ENCODE measurements around the gene DPF3. TPM values are rescaled to one million over a fixed set of nuclear protein-coding genes. Genes with fewer than 3 reads are reported as not detected.

DPF3 gene
- total RNA-seq, 6 experiments from 2014 or later: 4.1 to 6.6 (median 5.4) TPM

DNA sequence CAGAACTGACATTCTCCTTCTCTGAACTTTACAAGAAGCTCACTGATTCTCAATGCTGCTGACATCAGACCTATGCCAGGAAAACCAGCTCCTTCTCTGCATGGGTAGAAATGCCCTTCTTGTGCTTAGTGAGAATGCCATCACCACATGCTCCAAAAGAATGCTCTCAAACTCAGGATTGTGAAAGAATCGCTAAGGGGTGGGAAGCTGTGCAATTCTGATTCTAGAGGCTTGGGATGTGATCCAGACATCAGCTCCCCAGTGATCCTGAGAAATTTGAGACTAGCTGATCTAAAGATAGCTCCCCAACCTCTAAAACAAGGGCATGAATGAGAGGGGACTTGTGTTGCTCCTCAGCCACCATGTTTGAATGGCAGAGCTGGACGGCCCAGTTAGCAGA is 113.2 kb downstream of the DPF3 start:
- Mint-ChIP-seq H3K4me1 (ENCODE audit: low read depth) (peaks cover 37% of the 10 kb centered on the region), H3K27me3 (ENCODE audit: insufficient read depth) (peaks cover 1% of the 10 kb centered on the region), H3K27ac (peak overlapping the region; percentile 85), H3K4me3 (peak overlapping the region; percentile 63), H3K36me3 (ENCODE audit: low read depth) (peaks cover 22% of the 10 kb centered on the region), H3K9me3 (no peaks in the 10 kb centered on the region)
- peak; percentile 49 for DNase-seq
- TF ChIP-seq, protein P1, sequence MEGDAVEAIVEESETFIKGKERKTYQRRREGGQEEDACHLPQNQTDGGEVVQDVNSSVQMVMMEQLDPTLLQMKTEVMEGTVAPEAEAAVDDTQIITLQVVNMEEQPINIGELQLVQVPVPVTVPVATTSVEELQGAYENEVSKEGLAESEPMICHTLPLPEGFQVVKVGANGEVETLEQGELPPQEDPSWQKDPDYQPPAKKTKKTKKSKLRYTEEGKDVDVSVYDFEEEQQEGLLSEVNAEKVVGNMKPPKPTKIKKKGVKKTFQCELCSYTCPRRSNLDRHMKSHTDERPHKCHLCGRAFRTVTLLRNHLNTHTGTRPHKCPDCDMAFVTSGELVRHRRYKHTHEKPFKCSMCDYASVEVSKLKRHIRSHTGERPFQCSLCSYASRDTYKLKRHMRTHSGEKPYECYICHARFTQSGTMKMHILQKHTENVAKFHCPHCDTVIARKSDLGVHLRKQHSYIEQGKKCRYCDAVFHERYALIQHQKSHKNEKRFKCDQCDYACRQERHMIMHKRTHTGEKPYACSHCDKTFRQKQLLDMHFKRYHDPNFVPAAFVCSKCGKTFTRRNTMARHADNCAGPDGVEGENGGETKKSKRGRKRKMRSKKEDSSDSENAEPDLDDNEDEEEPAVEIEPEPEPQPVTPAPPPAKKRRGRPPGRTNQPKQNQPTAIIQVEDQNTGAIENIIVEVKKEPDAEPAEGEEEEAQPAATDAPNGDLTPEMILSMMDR (IDR thresholded peaks at IDR 0.05): no peak

DNA sequence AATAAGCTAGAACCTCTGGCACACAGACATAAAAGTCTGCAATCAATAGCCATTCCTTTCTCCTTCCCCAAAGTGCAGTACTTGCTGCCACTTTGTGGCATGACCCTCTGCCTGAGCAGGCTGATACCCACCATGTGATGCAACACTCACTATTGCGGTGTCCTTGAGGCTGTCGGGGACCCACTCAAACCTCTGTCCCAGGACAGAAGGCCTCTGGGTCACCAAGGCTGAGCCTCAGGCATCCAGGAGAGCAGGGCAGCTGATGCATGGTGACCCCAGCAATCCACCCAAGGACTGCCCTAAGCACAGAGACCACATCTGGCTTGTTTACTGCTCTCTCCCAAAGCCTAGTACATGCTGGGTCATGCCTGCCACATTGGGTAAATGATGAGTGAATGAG is 114.2 kb downstream of the DPF3 start:
- H3K4me1 Mint-ChIP-seq (ENCODE audit: low read depth): peaks cover 47% of the 10 kb centered on the region
- peaks cover 18% of the 10 kb centered on the region for H3K36me3 Mint-ChIP-seq (ENCODE audit: low read depth)
- no peak for DNase-seq
- H3K27ac Mint-ChIP-seq: no peak overlapping the region
- TF ChIP-seq, protein P1 (IDR thresholded peaks at IDR 0.05): no peak
- H3K9me3 Mint-ChIP-seq: no peaks in the 10 kb centered on the region
- no peak overlapping the region for H3K4me3 Mint-ChIP-seq
- peaks cover 1% of the 10 kb centered on the region for H3K27me3 Mint-ChIP-seq (ENCODE audit: insufficient read depth)

DNA sequence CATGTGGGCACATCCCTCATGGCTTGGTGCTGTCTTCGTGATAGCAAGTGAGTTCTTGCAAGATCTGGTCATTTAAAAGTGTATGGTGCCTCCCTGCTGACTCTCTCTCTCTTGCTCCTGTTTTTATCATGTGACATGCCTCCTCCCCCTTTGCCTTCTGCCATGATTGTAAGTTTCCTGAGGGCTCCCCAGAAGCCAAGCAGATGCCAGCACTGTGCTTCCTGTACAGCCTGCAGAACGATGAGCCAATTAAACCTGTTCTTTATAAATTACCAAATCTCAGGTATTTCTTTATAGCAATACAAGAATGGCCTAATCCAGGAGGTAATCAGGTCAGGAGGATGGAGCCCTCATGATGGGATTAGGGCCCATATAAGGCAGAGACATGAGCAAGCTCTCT is 116.3 kb downstream of the DPF3 start:
- DNase-seq: no peak
- Mint-ChIP-seq H3K27ac (no peak overlapping the region), H3K27me3 (ENCODE audit: insufficient read depth) (peaks cover 1% of the 10 kb centered on the region), H3K4me1 (ENCODE audit: low read depth) (peaks cover 45% of the 10 kb centered on the region), H3K36me3 (ENCODE audit: low read depth) (peaks cover 18% of the 10 kb centered on the region), H3K9me3 (no peaks in the 10 kb centered on the region), H3K4me3 (no peak overlapping the region)
- TF ChIP-seq, protein P1 (IDR thresholded peaks at IDR 0.05): no peak

DNA sequence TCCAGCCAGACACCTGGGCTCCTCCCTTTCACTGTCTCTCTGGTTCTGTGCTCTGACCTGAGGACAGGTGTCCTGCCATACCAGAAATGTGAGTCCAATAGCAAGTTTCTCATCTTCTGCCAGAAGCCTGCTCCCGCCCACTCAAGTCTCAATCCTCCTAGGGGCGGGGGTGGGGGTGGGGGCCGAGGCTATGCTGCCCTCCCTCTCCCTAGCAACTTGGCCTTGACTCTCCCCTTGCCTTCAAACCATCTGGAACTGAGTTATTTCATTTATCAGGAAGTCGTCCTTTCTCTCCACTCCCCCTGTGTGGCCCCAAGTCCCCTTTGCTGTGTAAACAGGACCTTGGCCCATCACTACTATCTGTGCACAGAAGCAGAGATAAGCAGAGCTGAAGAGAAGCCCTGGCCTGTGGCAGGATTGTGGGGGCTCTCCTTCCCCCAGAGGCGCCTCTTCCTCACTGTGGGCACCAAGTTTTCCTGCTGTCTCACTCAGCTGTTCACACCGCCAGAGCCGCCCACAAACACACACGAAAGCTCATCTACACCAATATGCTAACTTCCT is 117.1 kb downstream of the DPF3 start:
- no peak overlapping the region for H3K4me3 Mint-ChIP-seq
- H3K36me3 Mint-ChIP-seq (ENCODE audit: low read depth): peaks cover 18% of the 10 kb centered on the region
- TF ChIP-seq, protein P1 (IDR thresholded peaks at IDR 0.05): no peak
- H3K9me3 Mint-ChIP-seq: no peaks in the 10 kb centered on the region
- H3K4me1 Mint-ChIP-seq (ENCODE audit: low read depth): peaks cover 39% of the 10 kb centered on the region
- peaks cover 1% of the 10 kb centered on the region for H3K27me3 Mint-ChIP-seq (ENCODE audit: insufficient read depth)
- no peak overlapping the region for H3K27ac Mint-ChIP-seq
- DNase-seq: no peak

DNA sequence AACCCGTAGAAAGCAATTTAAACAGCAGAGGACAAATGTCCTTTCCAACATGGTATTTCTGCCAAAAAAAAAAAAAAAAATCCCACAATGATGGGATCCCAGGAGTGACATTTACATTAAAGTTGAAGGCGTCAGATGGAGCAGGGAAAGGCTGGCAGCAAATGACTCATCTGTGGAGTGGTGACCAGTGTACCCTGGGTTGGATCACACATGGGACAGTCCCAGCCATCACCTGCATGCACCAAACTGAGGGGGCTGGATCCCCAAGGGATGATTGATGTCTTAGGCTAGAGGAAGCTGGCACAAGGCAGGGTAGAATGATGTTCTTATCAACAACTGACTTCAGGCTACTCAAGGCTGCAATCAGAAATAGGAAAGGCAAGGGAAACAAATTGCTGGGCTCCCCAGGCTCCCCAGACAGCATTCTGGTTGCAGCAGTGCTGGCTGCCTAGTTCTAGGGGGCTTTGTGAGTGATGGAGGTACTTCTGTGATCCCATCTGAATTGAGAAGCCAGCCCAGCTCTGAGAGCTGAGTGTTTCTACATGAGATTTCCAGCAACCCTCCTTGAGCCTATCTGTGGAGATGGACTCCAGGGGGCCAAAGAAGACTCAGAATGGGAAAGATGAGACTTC is 117.9 kb downstream of the DPF3 start:
- Mint-ChIP-seq H3K36me3 (ENCODE audit: low read depth) (peaks cover 18% of the 10 kb centered on the region), H3K27me3 (ENCODE audit: insufficient read depth) (peaks cover 1% of the 10 kb centered on the region), H3K4me1 (ENCODE audit: low read depth) (peaks cover 32% of the 10 kb centered on the region), H3K27ac (no peak overlapping the region), H3K9me3 (no peaks in the 10 kb centered on the region), H3K4me3 (no peak overlapping the region)
- TF ChIP-seq, protein P1 (IDR thresholded peaks at IDR 0.05): no peak
- DNase-seq: no peak
